K562 (cell line): ENCODE data around the gene CCT4. TPM values are rescaled to one million over a fixed set of nuclear protein-coding genes. Genes with fewer than 3 reads are reported as not detected.

Source experiments
- ARHGAP35 ChIP-seq: fragments of 450-650 bp; IDR thresholded peaks from 2 replicates; pipeline ENCODE4 v1.6.1; 2018; ENCODE audit not compliant: partially characterized antibody
- ETV6 ChIP-seq, 3 experiments: fragments of 150-350 bp in 1 of 3; sonication (generic) in 1 of 3; formaldehyde crosslinking in 1 of 3; IDR thresholded peaks; 2 replicates each; pipeline versions ENCODE4 v1.6.1 to v1.8.0; 2014 to 2022; ENCODE audit warnings: borderline replicate concordance in 2 of 3, low read depth in 2 of 3, antibody characterized with exemption in 1 of 3, low read length in 1 of 3, mild to moderate bottlenecking in 1 of 3, missing genetic modification reagents in 1 of 3
- HMGN3 ChIP-seq: IDR thresholded peaks from 2 replicates; pipeline ENCODE4 v1.6.1; 2011; ENCODE audit warnings: borderline replicate concordance, low read depth, mild to moderate bottlenecking, mixed read lengths, low read length; ENCODE audit not compliant: insufficient read length; ENCODE audit errors: extremely low read depth
- HSF4 ChIP-seq: fragments of 250-450 bp; sonication (Bioruptor Pico); IDR thresholded peaks from 2 replicates; pipeline ENCODE4 v2.1.2; 2022; ENCODE audit warnings: mild to moderate bottlenecking, moderate library complexity, borderline replicate concordance
- L3MBTL2 ChIP-seq: fragments of 450-650 bp; IDR thresholded peaks from 2 replicates; pipeline ENCODE4 v1.6.1; 2016; ENCODE audit warnings: mild to moderate bottlenecking, moderate library complexity
- NFIC ChIP-seq: fragments of 450-650 bp; IDR thresholded peaks from 2 replicates; pipeline ENCODE4 v1.6.1; 2017; ENCODE audit warnings: mild to moderate bottlenecking, inconsistent platforms
- SIX5 ChIP-seq, 2 experiments: IDR thresholded peaks; 2 replicates each; pipeline ENCODE4 v1.6.1; 2011; ENCODE audit warnings: low read length in 2 of 2, borderline replicate concordance in 1 of 2, low read depth in 1 of 2, mild to moderate bottlenecking in 1 of 2, moderate library complexity in 1 of 2; ENCODE audit not compliant: insufficient read depth in 1 of 2
- SMAD3 ChIP-seq: fragments of 450-650 bp; formaldehyde crosslinking; conservative IDR thresholded peaks from 2 replicates; pipeline ENCODE4 v1.4.0; 2020; ENCODE audit warnings: mild to moderate bottlenecking
- SRF ChIP-seq, 2 experiments: fragments of 250-450, 450-650 bp in 1 of 2; sonication (Bioruptor Pico) in 1 of 2; sonication (generic) in 1 of 2; formaldehyde crosslinking; IDR thresholded peaks; 2 replicates each; pipeline versions ENCODE4 v1.5.0 to v1.5.1; 2020 to 2022; ENCODE audit warnings: mild to moderate bottlenecking in 1 of 2, missing genetic modification reagents in 1 of 2
- TBP ChIP-seq: optimal IDR thresholded peaks from 2 replicates; pipeline ENCODE3; 2011; ENCODE audit warnings: low read depth, low read length, improper control_type of control experiment
- ZKSCAN3 ChIP-seq: fragments of 250-450 bp; sonication (Bioruptor Pico); IDR thresholded peaks from 2 replicates; pipeline ENCODE4 v1.4.0; 2020
- ZNF318 ChIP-seq, 2 experiments: fragments of 450-650 bp; IDR thresholded peaks; 2 replicates each; pipeline ENCODE4 v1.6.1; 2016; ENCODE audit warnings: mild to moderate bottlenecking in 2 of 2, borderline replicate concordance in 1 of 2, low read depth in 1 of 2, moderate library complexity in 1 of 2
- ZNF445 ChIP-seq: fragments of 250-450 bp; sonication (Bioruptor Pico); IDR thresholded peaks from 2 replicates; pipeline ENCODE4 v1.4.0; 2020; ENCODE audit warnings: low read depth, mild to moderate bottlenecking, moderate library complexity
- ZNF77 ChIP-seq: fragments of 250-450 bp; sonication (Bioruptor Pico); IDR thresholded peaks from 2 replicates; pipeline ENCODE4 v1.5.0; 2020
- ZNF780A ChIP-seq: fragments of 250-450 bp; sonication (Bioruptor Pico); IDR thresholded peaks from 2 replicates; pipeline ENCODE4 v1.5.0; 2021; ENCODE audit warnings: mild to moderate bottlenecking
- polyA plus RNA-seq, 8 experiments: library from polyadenylated mRNA; depleted of rRNA in 4 of 8; stranded (reverse) in 5 of 8; unstranded in 3 of 8; fragments of >200 nt; fragmentation: Nextera tagmentation in 2 of 8; fragmentation: Illumina TruSeq in 1 of 8; extraction: Ambion mirVana in 2 of 8; extraction: Trizol in 1 of 8; gene quantifications; 2 replicates each; pipeline versions ENCODE4 v1.2.1 to v1.2.3, GENCODE V29; 2011 to 2014; ENCODE audit warnings: inconsistent platforms in 1 of 8, missing spikeins in 1 of 8
- total RNA-seq, 7 experiments: library from RNA; depleted of rRNA in 6 of 7; stranded (reverse); fragments of >200 nt in 6 of 7; fragmentation: Illumina TruSeq in 2 of 7; extraction: Trizol in 2 of 7; gene quantifications; 2 replicates each; pipeline versions ENCODE4 v1.2.1 to v1.2.3, GENCODE V29; 2011 to 2021; ENCODE audit warnings: low replicate concordance in 1 of 7
- TF ChIP-seq, protein P1 (sequence below): sonication (generic); formaldehyde crosslinking; IDR thresholded peaks from 2 replicates; pipeline ENCODE4 v1.8.1; 2023; ENCODE audit warnings: mild to moderate bottlenecking, missing genetic modification reagents

The CCT4 gene
- total and polyA plus RNA-seq, 9 of the 15 experiments (the other 6 are each of a cell fraction or from before 2014, with no cell fraction given) = 101 to 368 (median 303) TPM

GRCh38 chr2:61905372-61906185 is 17.1 kb upstream of the CCT4 start, which contains the start of gene COMMD1 (continued):
- TF ChIP-seq ZNF318 (IDR thresholded peaks at IDR 0.05; ENCODE audit: borderline replicate concordance in 1 of 2, low read depth in 1 of 2) (no peak), HSF4 (CRISPR knock-in tag) (no peak), ZNF445 (CRISPR knock-in tag) (no peak), SMAD3 (CRISPR knock-in tag) (no peak), ZNF780A (no peak), ETV6 (IDR thresholded peaks at IDR 0.05; ENCODE audit: borderline replicate concordance in 1 of 2, low read depth in 2 of 2, low read length in 1 of 2) (no peak), ETV6 (CRISPR knock-in tag; IDR thresholded peaks at IDR 0.05; ENCODE audit: borderline replicate concordance) (no peak), ARHGAP35 (no peak), ZNF77 (no peak), HMGN3 (peak; percentile 53), SIX5 (IDR thresholded peaks at IDR 0.05; ENCODE audit: borderline replicate concordance in 1 of 2, insufficient read depth in 1 of 2, low read depth in 1 of 2, low read length in 2 of 2) (no peak), L3MBTL2 (peak; percentile 63), ZKSCAN3 (CRISPR knock-in tag) (no peak), SRF (CRISPR knock-in tag; IDR thresholded peaks at IDR 0.05) (no peak), TBP (peak; percentile 38), NFIC (no peak)
- TF ChIP-seq, protein P1, sequence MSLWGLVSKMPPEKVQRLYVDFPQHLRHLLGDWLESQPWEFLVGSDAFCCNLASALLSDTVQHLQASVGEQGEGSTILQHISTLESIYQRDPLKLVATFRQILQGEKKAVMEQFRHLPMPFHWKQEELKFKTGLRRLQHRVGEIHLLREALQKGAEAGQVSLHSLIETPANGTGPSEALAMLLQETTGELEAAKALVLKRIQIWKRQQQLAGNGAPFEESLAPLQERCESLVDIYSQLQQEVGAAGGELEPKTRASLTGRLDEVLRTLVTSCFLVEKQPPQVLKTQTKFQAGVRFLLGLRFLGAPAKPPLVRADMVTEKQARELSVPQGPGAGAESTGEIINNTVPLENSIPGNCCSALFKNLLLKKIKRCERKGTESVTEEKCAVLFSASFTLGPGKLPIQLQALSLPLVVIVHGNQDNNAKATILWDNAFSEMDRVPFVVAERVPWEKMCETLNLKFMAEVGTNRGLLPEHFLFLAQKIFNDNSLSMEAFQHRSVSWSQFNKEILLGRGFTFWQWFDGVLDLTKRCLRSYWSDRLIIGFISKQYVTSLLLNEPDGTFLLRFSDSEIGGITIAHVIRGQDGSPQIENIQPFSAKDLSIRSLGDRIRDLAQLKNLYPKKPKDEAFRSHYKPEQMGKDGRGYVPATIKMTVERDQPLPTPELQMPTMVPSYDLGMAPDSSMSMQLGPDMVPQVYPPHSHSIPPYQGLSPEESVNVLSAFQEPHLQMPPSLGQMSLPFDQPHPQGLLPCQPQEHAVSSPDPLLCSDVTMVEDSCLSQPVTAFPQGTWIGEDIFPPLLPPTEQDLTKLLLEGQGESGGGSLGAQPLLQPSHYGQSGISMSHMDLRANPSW (CRISPR knock-in tag) = no peak
